ENCODE measurements around the gene JAKMIP2.

DNA sequence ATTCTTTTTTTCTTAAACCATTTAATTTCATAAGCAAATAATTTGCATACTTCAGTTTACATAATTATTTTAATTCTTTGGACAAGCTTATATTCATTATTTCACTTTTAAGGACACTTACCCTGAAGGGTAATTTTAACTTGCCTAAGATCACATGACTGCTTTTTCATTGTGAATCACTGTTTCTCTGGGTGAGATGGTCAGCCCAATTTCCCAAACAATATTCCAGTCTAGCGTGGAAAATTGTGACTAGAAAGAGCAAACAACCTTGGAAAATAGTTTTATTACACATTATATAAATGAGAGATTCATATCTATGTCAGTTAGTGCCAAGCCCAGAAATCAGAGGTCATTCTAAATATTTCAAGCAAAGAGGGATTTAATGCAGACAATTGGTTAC is 21.4 kb upstream of the JAKMIP2 start:
- TF ChIP-seq, protein P1, sequence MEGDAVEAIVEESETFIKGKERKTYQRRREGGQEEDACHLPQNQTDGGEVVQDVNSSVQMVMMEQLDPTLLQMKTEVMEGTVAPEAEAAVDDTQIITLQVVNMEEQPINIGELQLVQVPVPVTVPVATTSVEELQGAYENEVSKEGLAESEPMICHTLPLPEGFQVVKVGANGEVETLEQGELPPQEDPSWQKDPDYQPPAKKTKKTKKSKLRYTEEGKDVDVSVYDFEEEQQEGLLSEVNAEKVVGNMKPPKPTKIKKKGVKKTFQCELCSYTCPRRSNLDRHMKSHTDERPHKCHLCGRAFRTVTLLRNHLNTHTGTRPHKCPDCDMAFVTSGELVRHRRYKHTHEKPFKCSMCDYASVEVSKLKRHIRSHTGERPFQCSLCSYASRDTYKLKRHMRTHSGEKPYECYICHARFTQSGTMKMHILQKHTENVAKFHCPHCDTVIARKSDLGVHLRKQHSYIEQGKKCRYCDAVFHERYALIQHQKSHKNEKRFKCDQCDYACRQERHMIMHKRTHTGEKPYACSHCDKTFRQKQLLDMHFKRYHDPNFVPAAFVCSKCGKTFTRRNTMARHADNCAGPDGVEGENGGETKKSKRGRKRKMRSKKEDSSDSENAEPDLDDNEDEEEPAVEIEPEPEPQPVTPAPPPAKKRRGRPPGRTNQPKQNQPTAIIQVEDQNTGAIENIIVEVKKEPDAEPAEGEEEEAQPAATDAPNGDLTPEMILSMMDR (IDR thresholded peaks at IDR 0.05; ENCODE audit: insufficient read depth, low read length): no peak
- TF ChIP-seq, protein P2, sequence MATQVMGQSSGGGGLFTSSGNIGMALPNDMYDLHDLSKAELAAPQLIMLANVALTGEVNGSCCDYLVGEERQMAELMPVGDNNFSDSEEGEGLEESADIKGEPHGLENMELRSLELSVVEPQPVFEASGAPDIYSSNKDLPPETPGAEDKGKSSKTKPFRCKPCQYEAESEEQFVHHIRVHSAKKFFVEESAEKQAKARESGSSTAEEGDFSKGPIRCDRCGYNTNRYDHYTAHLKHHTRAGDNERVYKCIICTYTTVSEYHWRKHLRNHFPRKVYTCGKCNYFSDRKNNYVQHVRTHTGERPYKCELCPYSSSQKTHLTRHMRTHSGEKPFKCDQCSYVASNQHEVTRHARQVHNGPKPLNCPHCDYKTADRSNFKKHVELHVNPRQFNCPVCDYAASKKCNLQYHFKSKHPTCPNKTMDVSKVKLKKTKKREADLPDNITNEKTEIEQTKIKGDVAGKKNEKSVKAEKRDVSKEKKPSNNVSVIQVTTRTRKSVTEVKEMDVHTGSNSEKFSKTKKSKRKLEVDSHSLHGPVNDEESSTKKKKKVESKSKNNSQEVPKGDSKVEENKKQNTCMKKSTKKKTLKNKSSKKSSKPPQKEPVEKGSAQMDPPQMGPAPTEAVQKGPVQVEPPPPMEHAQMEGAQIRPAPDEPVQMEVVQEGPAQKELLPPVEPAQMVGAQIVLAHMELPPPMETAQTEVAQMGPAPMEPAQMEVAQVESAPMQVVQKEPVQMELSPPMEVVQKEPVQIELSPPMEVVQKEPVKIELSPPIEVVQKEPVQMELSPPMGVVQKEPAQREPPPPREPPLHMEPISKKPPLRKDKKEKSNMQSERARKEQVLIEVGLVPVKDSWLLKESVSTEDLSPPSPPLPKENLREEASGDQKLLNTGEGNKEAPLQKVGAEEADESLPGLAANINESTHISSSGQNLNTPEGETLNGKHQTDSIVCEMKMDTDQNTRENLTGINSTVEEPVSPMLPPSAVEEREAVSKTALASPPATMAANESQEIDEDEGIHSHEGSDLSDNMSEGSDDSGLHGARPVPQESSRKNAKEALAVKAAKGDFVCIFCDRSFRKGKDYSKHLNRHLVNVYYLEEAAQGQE (IDR thresholded peaks at IDR 0.05; ENCODE audit: insufficient replicate concordance, low read depth): no peak

All from HL-60 (cell line).